ENCODE measurements around the gene ZNF675.
"Not testable (repeated sequence)": the region's sequence is repeated elsewhere in the genome, so short reads cannot be mapped to it uniquely, and the experiment has no call there.

Gene ZNF675

DNA sequence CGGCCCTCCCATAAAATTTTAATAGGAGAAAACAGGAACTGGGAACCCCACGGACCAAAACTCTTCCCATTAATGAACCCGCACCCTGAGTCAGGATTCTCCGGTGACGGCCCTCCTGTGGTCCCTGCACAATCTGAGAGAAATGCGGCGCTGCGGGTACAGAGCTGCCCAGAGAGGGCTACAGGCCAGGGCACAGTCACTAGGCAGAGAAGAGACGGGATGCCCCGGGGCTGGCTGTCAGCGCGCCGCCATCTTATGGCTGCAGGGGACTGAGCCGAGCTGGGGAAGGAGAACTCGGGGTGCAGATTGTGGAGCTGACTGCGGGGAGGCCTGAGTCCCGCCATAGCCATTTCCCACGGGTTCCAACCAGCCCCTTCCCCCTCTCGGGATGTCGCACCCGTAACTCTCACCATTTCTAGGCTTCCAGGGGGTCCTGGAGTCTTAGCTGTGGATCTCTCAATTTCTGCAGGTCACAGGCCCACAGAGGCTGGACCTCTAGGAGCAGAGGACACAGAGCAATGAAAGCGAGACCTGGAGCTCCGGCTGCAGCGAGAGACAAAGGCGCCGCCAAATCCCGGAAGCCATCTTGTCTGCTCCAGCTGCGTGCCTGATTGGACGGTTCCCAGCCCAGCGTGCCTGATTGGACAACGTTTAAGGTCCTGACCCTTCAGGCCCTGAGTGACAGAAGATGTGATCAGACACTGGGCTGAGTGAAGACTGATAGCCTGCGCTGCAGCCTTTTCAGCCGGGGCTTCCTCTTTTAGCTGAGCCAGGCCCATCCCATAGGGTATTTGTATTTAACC is at the start of gene ZNF675:
TSS of gene ZNF675 (minus strand) at position 592 of the 803 bp plus-strand sequence. CDS start at position 413, 179 bp downstream.
- DNase-seq: peak; percentile 91

DNA sequence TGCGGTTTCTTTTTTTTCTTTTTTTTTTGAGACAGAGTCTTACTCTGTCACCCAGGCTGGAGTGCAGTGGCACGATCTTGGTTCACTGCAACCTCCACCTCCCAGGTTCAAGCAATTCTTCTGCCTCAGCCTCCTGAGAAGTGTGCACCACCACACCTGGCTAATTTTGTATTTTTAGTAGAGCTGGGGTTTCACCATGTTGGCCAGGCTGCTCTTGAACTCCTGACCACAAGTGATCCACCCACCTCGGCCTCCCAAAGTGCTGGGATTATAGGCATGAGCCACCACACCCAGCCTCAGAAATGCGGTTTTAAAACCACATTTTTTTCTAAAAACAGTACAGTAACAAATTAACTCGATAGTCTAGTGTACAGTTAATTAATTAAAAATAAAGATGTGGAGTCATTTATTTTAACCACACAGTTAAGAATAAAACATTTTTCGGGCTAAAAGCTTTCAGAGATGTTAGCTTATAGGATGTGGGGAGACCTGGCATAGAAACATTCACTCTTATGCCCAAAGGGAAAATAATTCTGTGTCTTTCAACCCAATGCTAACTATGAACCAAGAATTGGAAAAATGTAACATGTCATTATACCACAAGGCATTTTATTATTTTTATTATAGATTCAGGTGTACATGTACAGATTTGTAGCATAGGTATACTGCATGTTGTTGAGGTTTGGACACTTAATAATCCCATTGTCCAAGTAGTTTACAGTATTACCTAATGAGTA is 43.9 kb upstream of the ZNF675 start:
- not testable (repeated sequence) for DNase-seq

GRCh38 chr19:23724161-23724560 is 37.1 kb upstream of the ZNF675 start:
- not testable (repeated sequence) for DNase-seq

GRCh38 chr19:23718802-23719201 is 31.8 kb upstream of the ZNF675 start:
- DNase-seq: no peak

DNA sequence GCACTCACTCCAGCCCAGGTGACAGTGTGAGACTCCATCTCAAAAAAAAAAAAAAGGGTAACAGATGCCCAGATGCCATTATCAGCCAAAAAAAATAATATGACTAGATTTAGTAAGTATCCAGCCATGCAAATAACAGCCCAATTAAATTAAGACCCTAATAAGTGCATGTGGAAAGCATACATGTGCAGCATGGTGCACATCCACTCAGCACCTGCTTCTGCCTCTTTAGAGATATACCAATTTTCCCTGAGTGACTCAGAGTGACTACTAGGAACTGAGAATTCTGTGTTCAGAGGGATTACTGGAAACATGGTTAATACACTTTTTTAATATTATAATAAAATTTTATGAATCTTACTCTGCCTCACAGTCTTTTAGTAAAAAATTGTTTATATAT is 29.8 kb upstream of the ZNF675 start:
- DNase-seq: no peak

GRCh38 chr19:23709347-23709746 is 22.3 kb upstream of the ZNF675 start:
- no peak for DNase-seq

DNA sequence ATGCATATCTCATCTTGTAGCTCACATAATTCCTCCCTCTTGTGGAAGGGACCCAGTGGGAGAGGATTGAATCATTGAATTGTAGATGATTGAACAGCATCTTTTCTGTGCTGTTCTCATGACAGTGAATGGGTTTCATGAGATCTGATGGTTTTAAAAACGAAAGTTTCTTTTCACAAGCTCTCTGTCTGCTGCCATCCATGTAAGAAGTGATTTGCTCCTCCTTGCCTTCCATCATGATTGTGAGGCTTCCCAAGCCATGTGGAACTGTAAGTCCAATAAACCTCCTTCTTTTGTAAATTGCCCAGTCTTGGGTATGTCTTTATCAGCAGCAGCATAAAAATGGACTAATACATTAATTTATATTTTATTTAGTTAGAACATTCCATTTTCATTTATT is 19.6 kb upstream of the ZNF675 start:
- DNase-seq: no peak

DNA sequence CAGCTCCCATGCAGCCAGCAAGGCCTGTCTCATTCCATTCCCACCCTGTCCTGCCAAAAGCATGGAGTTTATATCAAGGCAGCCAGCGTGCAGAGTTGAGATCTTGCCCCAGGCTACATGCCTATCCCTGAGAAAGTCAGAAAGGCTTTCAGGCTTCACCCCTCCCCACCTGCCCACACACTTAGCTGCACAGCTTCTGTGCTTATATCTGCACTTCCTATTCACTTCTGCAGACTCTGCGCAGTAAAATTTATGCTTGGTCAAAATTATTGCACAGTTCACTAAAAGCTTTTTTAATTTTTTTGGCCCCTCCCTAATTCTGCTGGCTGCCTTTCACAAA is 12.5 kb upstream of the ZNF675 start:
- DNase-seq: no peak

DNA sequence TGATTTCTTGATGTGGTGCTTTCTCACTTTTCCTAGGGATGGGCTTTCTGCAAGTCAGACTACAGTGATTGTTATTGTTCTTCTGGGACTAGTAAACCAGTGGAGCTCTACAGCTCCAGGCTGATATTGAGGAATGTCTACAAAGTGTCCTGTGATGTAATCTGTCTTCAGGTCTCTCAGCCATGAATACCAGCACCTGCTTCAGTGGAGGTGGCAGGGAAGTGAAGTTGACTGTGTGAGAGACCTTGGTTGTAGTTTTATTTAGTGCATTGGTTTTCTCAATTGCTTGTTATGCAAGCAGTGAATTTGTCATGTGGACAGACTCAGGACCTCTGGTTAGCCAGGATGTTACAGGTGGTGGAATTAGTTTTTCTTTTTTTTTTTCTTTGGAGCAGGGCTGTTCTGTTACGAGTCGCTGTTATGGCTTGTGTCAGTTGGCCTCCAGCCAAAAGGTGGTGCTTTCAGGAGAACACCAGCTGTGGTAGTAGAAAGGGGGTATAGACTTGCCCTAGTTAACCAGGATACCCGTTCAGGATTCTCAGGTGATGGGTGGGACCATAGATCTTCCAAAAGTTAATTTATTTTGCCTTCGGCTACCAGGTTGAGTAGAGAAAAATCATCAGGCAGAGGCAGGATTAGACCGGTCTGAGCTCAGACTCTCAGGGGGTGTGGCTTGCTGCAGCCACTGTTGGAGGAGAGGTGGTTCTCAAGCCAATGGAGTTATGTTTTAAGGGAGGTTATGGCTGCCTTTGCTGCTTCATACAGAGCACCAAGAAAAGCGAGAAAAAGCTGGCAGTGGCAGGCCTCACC is 11.9 kb upstream of the ZNF675 start:
- DNase-seq: no peak

- DNase-seq: not testable (repeated sequence)
Measured at GRCh38 chr19:23692937-23693336, 5.9 kb upstream of the ZNF675 start.

DNA sequence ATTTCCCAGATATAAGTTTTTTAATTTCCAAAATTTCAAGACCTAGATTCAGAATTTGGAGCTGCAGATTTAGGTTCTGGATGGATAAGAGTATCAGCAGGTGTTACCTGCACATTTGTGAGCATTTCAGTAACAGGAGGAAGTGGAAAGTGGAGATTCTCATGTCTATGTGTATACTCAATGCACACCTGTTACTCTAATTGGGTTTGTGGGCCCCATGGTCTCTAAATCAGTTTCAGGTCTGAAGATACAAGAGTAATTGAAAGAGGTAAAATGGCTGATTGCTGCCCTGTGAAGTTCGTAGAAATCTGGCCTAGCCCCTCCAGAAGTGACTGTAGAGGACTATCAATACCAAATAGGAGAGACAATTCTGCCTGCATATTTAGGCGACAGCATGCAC is 13.9 kb downstream of the ZNF675 start:
- DNase-seq: no peak

DNA sequence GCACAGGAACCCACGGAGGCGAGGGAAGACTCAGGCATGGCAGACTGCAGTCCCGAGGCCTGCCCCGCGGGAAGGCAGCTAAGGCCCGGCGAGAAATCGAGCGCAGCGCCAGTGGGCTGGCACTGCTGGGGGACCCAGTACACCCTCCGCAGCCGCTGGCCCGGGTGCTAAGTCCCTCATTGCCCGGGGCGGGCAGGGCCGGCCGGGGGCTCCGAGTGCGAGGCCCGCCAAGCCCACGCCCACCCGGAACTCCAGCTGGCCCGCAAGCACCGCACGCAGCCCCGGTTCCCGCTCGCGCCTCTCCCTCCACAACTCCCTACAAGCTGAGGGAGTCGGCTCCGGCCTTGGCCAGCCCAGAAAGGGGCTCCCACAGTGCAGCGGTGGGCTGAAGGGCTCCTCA is 18.4 kb downstream of the ZNF675 start:
- DNase-seq: not testable (repeated sequence)

GRCh38 chr19:23665651-23666410 is 21.2 kb downstream of the ZNF675 start:
- DNase-seq: no peak

- DNase-seq: not testable (repeated sequence)
Measured at GRCh38 chr19:23649817-23650216, 37.2 kb downstream of the ZNF675 start.
